HL-60 (cell line): ENCODE measurements around the gene TPST1.

Source experiments
- DNase-seq, 2 experiments: peaks; one replicate each; pipeline ENCODE4 v3.0.0-alpha.2; 2010 to 2020; ENCODE audit warnings: low read depth in 1 of 2, low spot score in 1 of 2
- H3K27ac ChIP-seq: fragments of 250-450 bp; sonication (Bioruptor Pico); replicated peaks from 2 replicates; pipeline ENCODE4 v1.5.1; 2020; ENCODE audit warnings: mild to moderate bottlenecking, moderate library complexity
- H3K27me3 ChIP-seq: fragments of 250-450 bp; sonication (Bioruptor Pico); 2 replicates; pipeline ENCODE4 v1.5.1; 2021; ENCODE audit warnings: mild to moderate bottlenecking, moderate library complexity; ENCODE audit not compliant: insufficient read depth, poor library complexity, severe bottlenecking
- H3K4me3 ChIP-seq: replicated peaks from 2 replicates; pipeline ENCODE4 v1.5.1; 2011; ENCODE audit warnings: mild to moderate bottlenecking, control low read depth, low read length; ENCODE audit not compliant: insufficient read depth
- CTCF ChIP-seq: IDR thresholded peaks from one replicate; pipeline ENCODE4 v1.5.1; 2011; ENCODE audit warnings: low read length, control low read depth, inconsistent platforms; ENCODE audit not compliant: insufficient read depth
- GABPA ChIP-seq: IDR thresholded peaks from 2 replicates; pipeline ENCODE4 v1.6.1; 2012; ENCODE audit warnings: low read depth
- POLR2AphosphoS5 ChIP-seq: IDR thresholded peaks from 2 replicates; pipeline ENCODE4 v1.6.1; 2012; ENCODE audit warnings: low read depth
- REST ChIP-seq: IDR thresholded peaks from 2 replicates; pipeline ENCODE4 v1.6.1; 2012; ENCODE audit warnings: low read depth; ENCODE audit not compliant: insufficient replicate concordance
- SPI1 ChIP-seq: IDR thresholded peaks from 2 replicates; pipeline ENCODE4 v1.6.1; 2012; ENCODE audit warnings: low read depth, mild to moderate bottlenecking, borderline replicate concordance

Gene TPST1

GRCh38 chr7:66163186-66163610 lies 41.9 kb upstream of the TPST1 start:
- Histone ChIP-seq H3K4me3 (no peak overlapping the region), H3K27ac (no peak overlapping the region), H3K27me3 (no peaks in the 10 kb centered on the region)
- no peak for DNase-seq
- no peak for TF ChIP-seq CTCF
- TF ChIP-seq POLR2AphosphoS5: no peak
- no peak for TF ChIP-seq GABPA
- no peak for TF ChIP-seq REST
- TF ChIP-seq SPI1: no peak

- Histone ChIP-seq H3K27ac (no peak overlapping the region), H3K4me3 (no peak overlapping the region), H3K27me3 (no peaks in the 10 kb centered on the region)
- TF ChIP-seq CTCF (no peak), SPI1 (no peak), POLR2AphosphoS5 (no peak), GABPA (no peak), REST (no peak)
- no peak for DNase-seq
Observed at GRCh38 chr7:66164356-66164755, 40.8 kb upstream of the TPST1 start.

GRCh38 chr7:66167773-66168387 lies 37.3 kb upstream of the TPST1 start:
- no peaks in the 10 kb centered on the region for H3K27me3 ChIP-seq
- no peak overlapping the region for H3K4me3 ChIP-seq
- H3K27ac ChIP-seq: no peak overlapping the region
- DNase-seq: no peak
- TF ChIP-seq POLR2AphosphoS5 (no peak), SPI1 (peak; percentile 65; the same call in 1 of the 2 replicates)

- Histone ChIP-seq H3K27me3 (no peaks in the 10 kb centered on the region), H3K27ac (no peak overlapping the region), H3K4me3 (no peak overlapping the region)
- no peak for DNase-seq
- TF ChIP-seq REST (no peak), POLR2AphosphoS5 (no peak), GABPA (no peak), SPI1 (no peak), CTCF (no peak)
Observed at GRCh38 chr7:66169616-66170015, 35.5 kb upstream of the TPST1 start.
